Measurements from ENCODE around the gene APOL6. TPM values are rescaled to one million over a fixed set of nuclear protein-coding genes. Genes with fewer than 3 reads are reported as not detected.
"Not testable (repeated sequence)": the region's sequence is repeated elsewhere in the genome, so short reads cannot be mapped to it uniquely, and the experiment has no call there.

Gene APOL6
- total and polyA plus RNA-seq, 2 donors from 2014 or later: 5.5 to 30.2 TPM

GRCh38 chr22:35662914-35663313 lies 14.7 kb downstream of the APOL6 start:
- Histone ChIP-seq H3K9ac (ENCODE audit: low read length in 3 of 3) (no peak overlapping the region), H3K36me3 (ENCODE audit: control insufficient read depth in 2 of 3, insufficient read depth in 3 of 3, low read length in 3 of 3) (peaks cover 0 to 18% (median 9%) of the 10 kb centered on the region in 3 donors), H3K9me3 (ENCODE audit: control insufficient read depth in 2 of 3, insufficient read depth in 1 of 3, low read length in 3 of 3) (peaks cover 0 to 8% (median 0%) of the 10 kb centered on the region in 3 donors), H3K4me1 (ENCODE audit: control insufficient read depth in 2 of 3, insufficient read depth in 2 of 3, low read depth in 1 of 3, low read length in 3 of 3) (no peaks in the 10 kb centered on the region), H3K4me3 (ENCODE audit: low read length in 3 of 3) (no peak overlapping the region), H3K27me3 (ENCODE audit: control insufficient read depth, insufficient read depth, low read length) (no peaks in the 10 kb centered on the region), H3K27ac (ENCODE audit: low read depth in 2 of 2, low read length in 2 of 2) (no peak overlapping the region)
- FAIRE-seq (no peak), DNase-seq (peak in 2 of 5 donors; percentile 48 to 70)
- intact Hi-C loops (cut with DNase I): no loop called here
- no peak for TF ChIP-seq CTCF (IDR thresholded peaks at IDR 0.05; ENCODE audit: borderline replicate concordance, extremely low read depth, insufficient read depth)

- peak; percentile 8 for FAIRE-seq
- Histone ChIP-seq H3K9ac (ENCODE audit: low read length in 3 of 3) (peak overlapping the region in 1 of 3 donors; percentile 23), H3K27ac (ENCODE audit: low read depth in 2 of 2, low read length in 2 of 2) (no peak overlapping the region), H3K9me3 (ENCODE audit: control insufficient read depth in 2 of 3, insufficient read depth in 1 of 3, low read length in 3 of 3) (peaks cover 0 to 8% (median 0%) of the 10 kb centered on the region in 3 donors), H3K36me3 (ENCODE audit: control insufficient read depth in 2 of 3, insufficient read depth in 3 of 3, low read length in 3 of 3) (peaks cover 0 to 13% (median 6%) of the 10 kb centered on the region in 3 donors), H3K27me3 (ENCODE audit: control insufficient read depth, insufficient read depth, low read length) (no peaks in the 10 kb centered on the region), H3K4me3 (ENCODE audit: low read length in 3 of 3) (no peak overlapping the region), H3K4me1 (ENCODE audit: control insufficient read depth in 2 of 3, insufficient read depth in 2 of 3, low read depth in 1 of 3, low read length in 3 of 3) (no peaks in the 10 kb centered on the region)
- intact Hi-C loops (cut with DNase I): no loop called here
- no peak for DNase-seq
- TF ChIP-seq CTCF (IDR thresholded peaks at IDR 0.05; ENCODE audit: borderline replicate concordance, extremely low read depth, insufficient read depth): no peak
These were observed 15.1 kb downstream of the APOL6 start for GRCh38 chr22:35663371-35663770.

GRCh38 chr22:35664955-35665587 lies 16.8 kb downstream of the APOL6 start:
- no peak overlapping the region for H3K4me3 ChIP-seq (ENCODE audit: low read length in 3 of 3)
- H3K27ac ChIP-seq (ENCODE audit: low read depth in 2 of 2, low read length in 2 of 2): no peak overlapping the region
- H3K9me3 ChIP-seq (ENCODE audit: control insufficient read depth in 2 of 3, insufficient read depth in 1 of 3, low read length in 3 of 3): peaks cover 0 to 8% (median 0%) of the 10 kb centered on the region in 3 donors
- DNase-seq (no peak), FAIRE-seq (no peak)
- peaks cover 0 to under 1% (median 0%) of the 10 kb centered on the region in 3 donors for H3K36me3 ChIP-seq (ENCODE audit: control insufficient read depth in 2 of 3, insufficient read depth in 3 of 3, low read length in 3 of 3)
- intact Hi-C loops (cut with DNase I): no loop called here
- TF ChIP-seq CTCF (IDR thresholded peaks at IDR 0.05; ENCODE audit: borderline replicate concordance, extremely low read depth, insufficient read depth): no peak
- H3K4me1 ChIP-seq (ENCODE audit: control insufficient read depth in 2 of 3, insufficient read depth in 2 of 3, low read depth in 1 of 3, low read length in 3 of 3): no peaks in the 10 kb centered on the region
- no peaks in the 10 kb centered on the region for H3K27me3 ChIP-seq (ENCODE audit: control insufficient read depth, insufficient read depth, low read length)
- H3K9ac ChIP-seq (ENCODE audit: low read length in 3 of 3): no peak overlapping the region

DNA sequence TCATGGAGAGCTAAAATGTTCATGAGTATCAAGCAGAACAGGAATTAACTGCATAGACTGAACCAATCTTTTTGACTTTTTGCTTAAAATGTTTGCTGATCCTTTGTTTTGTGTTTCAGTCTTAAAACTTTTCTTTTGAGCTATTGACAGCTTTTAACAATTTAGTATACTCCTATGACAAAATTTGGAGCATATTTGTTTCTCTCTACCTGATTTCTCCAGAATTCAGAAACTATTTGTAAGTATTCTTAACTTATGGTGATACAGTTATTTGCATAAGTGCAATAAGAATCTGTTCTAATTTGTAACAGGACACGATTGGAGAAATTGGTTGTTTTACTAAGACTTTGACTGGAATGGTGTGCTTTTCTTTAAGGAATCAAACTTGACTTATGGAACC lies 18.5 kb downstream of the APOL6 start:
- H3K4me1 ChIP-seq (ENCODE audit: control insufficient read depth in 2 of 3, insufficient read depth in 2 of 3, low read depth in 1 of 3, low read length in 3 of 3); H3K9ac ChIP-seq (ENCODE audit: low read length in 3 of 3); H3K4me3 ChIP-seq (ENCODE audit: low read length in 3 of 3); FAIRE-seq; H3K9me3 ChIP-seq (ENCODE audit: control insufficient read depth in 2 of 3, insufficient read depth in 1 of 3, low read length in 3 of 3); H3K36me3 ChIP-seq (ENCODE audit: control insufficient read depth in 2 of 3, insufficient read depth in 3 of 3, low read length in 3 of 3); H3K27me3 ChIP-seq (ENCODE audit: control insufficient read depth, insufficient read depth, low read length); DNase-seq; H3K27ac ChIP-seq (ENCODE audit: low read depth in 2 of 2, low read length in 2 of 2); intact Hi-C loops (cut with DNase I): not testable (repeated sequence)

Measured in kidney (tissue), 14 donors.